ENCODE measurements around the gene MYO1F. TPM values are rescaled to one million over a fixed set of nuclear protein-coding genes. Genes with fewer than 3 reads are reported as not detected.
A peak's percentile ranks its signal among the peaks of the same experiment; 100 is the strongest.

Gene MYO1F
- polyA plus RNA-seq, 3 donors: 121 to 707 (median 197) TPM

GRCh38 chr19:8501981-8502380, 75.3 kb downstream of the MYO1F start:
- peaks cover 42% of the 10 kb centered on the region for H4K20me1 ChIP-seq (ENCODE audit: insufficient read depth, low read length)
- peak overlapping the region; percentile 0 for H2AFZ ChIP-seq (ENCODE audit: insufficient read depth, low read depth, low read length, poor library complexity, severe bottlenecking)
- peaks cover 24 to 26% of the 10 kb centered on the region in 2 donors for H3K36me3 ChIP-seq (replicated peaks in 1 of 2; ENCODE audit: control insufficient read depth in 1 of 2, insufficient read depth in 2 of 2, low read length in 2 of 2)
- peaks cover 0 to 3% (median 2%) of the 10 kb centered on the region in 3 donors for H3K27me3 Mint-ChIP-seq (ENCODE audit: low read depth in 3 of 3)
- H3K9me3 Mint-ChIP-seq: peaks cover 0 to 1% (median 0%) of the 10 kb centered on the region in 7 donors
- peaks cover 75% of the 10 kb centered on the region for H3K4me1 Mint-ChIP-seq
- H3K9ac ChIP-seq (ENCODE audit: insufficient read depth, low read length, poor library complexity, severe bottlenecking): peak overlapping the region; percentile 53
- H3K27ac ChIP-seq (ENCODE audit: low read depth in 1 of 2, low read length in 2 of 2): peak overlapping the region; percentile 78 to 83
- DNase-seq: peak; percentile 36 to 72 (median 50)
- H3K79me2 ChIP-seq (ENCODE audit: insufficient read depth, low read length): peaks cover 72% of the 10 kb centered on the region
- H3K27ac Mint-ChIP-seq: peak overlapping the region; percentile 95 to 98 (median 97)
- intact Hi-C loops (cut with micrococcal nuclease): loop anchor here in 1 of 2 donors (1.0 to 10.0 kb wide), 2 partner anchors 15 to 57 kb away; partner anchors contain the start of gene HNRNPM
- H3K4me1 ChIP-seq (ENCODE audit: control insufficient read depth in 1 of 2, insufficient read depth in 2 of 2, low read length in 2 of 2): peaks cover 79 to 95% of the 10 kb centered on the region in 2 donors
- H3K9me3 ChIP-seq (replicated peaks in 1 of 2; ENCODE audit: control insufficient read depth in 1 of 2, insufficient read depth in 1 of 2, low read length in 2 of 2): no peaks in the 10 kb centered on the region
- H3K4me3 Mint-ChIP-seq: peak overlapping the region; percentile 91 to 95
- no peak for TF ChIP-seq CTCF (IDR thresholded peaks at IDR 0.05)
- peak overlapping the region; percentile 85 for H3K4me2 ChIP-seq (replicated peaks; ENCODE audit: extremely low read depth, low read length, poor library complexity, severe bottlenecking)
- H3K4me3 ChIP-seq (replicated peaks in 1 of 3; ENCODE audit: low read depth in 2 of 3, low read length in 3 of 3): peak overlapping the region; percentile 67 to 87 (median 68)
- no peaks in the 10 kb centered on the region for H3K27me3 ChIP-seq (ENCODE audit: control insufficient read depth in 2 of 2, insufficient read depth in 2 of 2, low read length in 2 of 2)
- 5% methylated on average over 11 of the region's 14 CpGs for WGBS (ENCODE audit: insufficient coverage)
- peaks cover 19 to 36% of the 10 kb centered on the region in 2 donors for H3K36me3 Mint-ChIP-seq

- H3K9me3 ChIP-seq (replicated peaks in 1 of 2; ENCODE audit: control insufficient read depth in 1 of 2, insufficient read depth in 1 of 2, low read length in 2 of 2): no peaks in the 10 kb centered on the region
- TF ChIP-seq CTCF (IDR thresholded peaks at IDR 0.05): no peak
- Mint-ChIP-seq H3K4me1 (peaks cover 74% of the 10 kb centered on the region), H3K4me3 (peak overlapping the region; percentile 91 to 95), H3K27ac (peak overlapping the region; percentile 95 to 98 (median 97)), H3K36me3 (peaks cover 19 to 41% of the 10 kb centered on the region in 2 donors), H3K27me3 (ENCODE audit: low read depth in 3 of 3) (peaks cover 0 to 3% (median 2%) of the 10 kb centered on the region in 3 donors), H3K9me3 (peaks cover 0 to 1% (median 0%) of the 10 kb centered on the region in 7 donors)
- peaks cover 43% of the 10 kb centered on the region for H4K20me1 ChIP-seq (ENCODE audit: insufficient read depth, low read length)
- intact Hi-C loops (cut with micrococcal nuclease): loop anchor here in 1 of 2 donors (10.0 kb wide), 1 partner anchor 57 kb away; the partner anchor contains the start of gene HNRNPM
- peaks cover 77% of the 10 kb centered on the region for H3K79me2 ChIP-seq (ENCODE audit: insufficient read depth, low read length)
- peaks cover 26 to 29% of the 10 kb centered on the region in 2 donors for H3K36me3 ChIP-seq (replicated peaks in 1 of 2; ENCODE audit: control insufficient read depth in 1 of 2, insufficient read depth in 2 of 2, low read length in 2 of 2)
- H3K9ac ChIP-seq (ENCODE audit: insufficient read depth, low read length, poor library complexity, severe bottlenecking): peak overlapping the region; percentile 53
- no peaks in the 10 kb centered on the region for H3K27me3 ChIP-seq (ENCODE audit: control insufficient read depth in 2 of 2, insufficient read depth in 2 of 2, low read length in 2 of 2)
- H3K4me1 ChIP-seq (ENCODE audit: control insufficient read depth in 1 of 2, insufficient read depth in 2 of 2, low read length in 2 of 2): peaks cover 82 to 97% of the 10 kb centered on the region in 2 donors
- WGBS (ENCODE audit: insufficient coverage): 3% methylated on average over 4 of the region's 6 CpGs
- H2AFZ ChIP-seq (ENCODE audit: insufficient read depth, low read depth, low read length, poor library complexity, severe bottlenecking): peak overlapping the region; percentile 0
- peak overlapping the region; percentile 78 to 83 for H3K27ac ChIP-seq (ENCODE audit: low read depth in 1 of 2, low read length in 2 of 2)
- peak overlapping the region; percentile 67 to 87 (median 68) for H3K4me3 ChIP-seq (replicated peaks in 1 of 3; ENCODE audit: low read depth in 2 of 3, low read length in 3 of 3)
- no peak for DNase-seq
- H3K4me2 ChIP-seq (replicated peaks; ENCODE audit: extremely low read depth, low read length, poor library complexity, severe bottlenecking): peak overlapping the region; percentile 85
Measured at GRCh38 chr19:8501516-8501915, 75.7 kb downstream of the MYO1F start.

Measured in CD14-positive monocyte (primary cell).